Mesenchymal stem cell (in vitro differentiated cells and primary cell): ENCODE results near the gene HPSE2.
"Not testable (repeated sequence)": the region's sequence is repeated elsewhere in the genome, so short reads cannot be mapped to it uniquely, and the experiment has no call there.

Experiments
- DNase-seq: peaks from one replicate; pipeline ENCODE4 v3.0.0-alpha.2; 2013
- H2AFZ ChIP-seq: one replicate; pipeline ENCODE4 v1.6.1; 2013; ENCODE audit warnings: low read depth, mild to moderate bottlenecking, control low read depth, inconsistent platforms, low read length, moderate library complexity
- H2AK5ac ChIP-seq: 2 replicates; pipeline ENCODE4 v1.6.1; 2013; ENCODE audit warnings: low read length, moderate library complexity, mild to moderate bottlenecking, inconsistent platforms; ENCODE audit not compliant: severe bottlenecking
- H2BK120ac ChIP-seq: one replicate; pipeline ENCODE4 v1.6.1; 2013; ENCODE audit warnings: low read depth, mild to moderate bottlenecking, inconsistent platforms, low read length, moderate library complexity
- H2BK12ac ChIP-seq, 2 experiments: one replicate each; pipeline ENCODE4 v1.6.1; 2013; ENCODE audit warnings: inconsistent platforms in 2 of 2, low read length in 2 of 2, mild to moderate bottlenecking in 2 of 2, moderate library complexity in 2 of 2, control low read depth in 1 of 2
- H2BK15ac ChIP-seq: one replicate; pipeline ENCODE4 v1.6.1; 2013; ENCODE audit warnings: mild to moderate bottlenecking, low read depth, inconsistent platforms; ENCODE audit not compliant: poor library complexity, severe bottlenecking
- H2BK5ac ChIP-seq: 2 replicates; pipeline ENCODE4 v1.6.1; 2013; ENCODE audit warnings: low read depth, mild to moderate bottlenecking, low read length, control low read depth, inconsistent platforms; ENCODE audit not compliant: poor library complexity, severe bottlenecking
- H3K14ac ChIP-seq, 2 experiments: one replicate each; pipeline ENCODE4 v1.6.1; 2013; ENCODE audit warnings: inconsistent platforms in 2 of 2, low read length in 2 of 2, control low read depth in 1 of 2, mild to moderate bottlenecking in 1 of 2, moderate library complexity in 1 of 2
- H3K18ac ChIP-seq, 2 experiments: one replicate each; pipeline ENCODE4 v1.6.1; 2013; ENCODE audit warnings: inconsistent platforms in 2 of 2, low read length in 2 of 2, control low read depth in 1 of 2, low read depth in 1 of 2, mild to moderate bottlenecking in 1 of 2
- H3K23ac ChIP-seq, 2 experiments: one replicate each; pipeline ENCODE4 v1.6.1; 2013; ENCODE audit warnings: inconsistent platforms in 2 of 2, low read length in 2 of 2, mild to moderate bottlenecking in 2 of 2, moderate library complexity in 2 of 2, control low read depth in 1 of 2
- H3K27ac ChIP-seq: 2 replicates; pipeline ENCODE4 v1.5.1; 2013; ENCODE audit warnings: mild to moderate bottlenecking, moderate library complexity, low read length, control low read depth, inconsistent platforms; ENCODE audit not compliant: poor library complexity, severe bottlenecking
- H3K27me3 ChIP-seq, 2 experiments: 2 replicates each; pipeline versions ENCODE4 v1.6.1 to v1.7.0; 2013; ENCODE audit warnings: low read length in 2 of 2, mild to moderate bottlenecking in 2 of 2, moderate library complexity in 2 of 2, control low read depth in 1 of 2, inconsistent platforms in 1 of 2; ENCODE audit not compliant: control insufficient read depth in 1 of 2, insufficient read depth in 1 of 2
- H3K36me3 ChIP-seq, 2 experiments: 2 replicates each; pipeline versions ENCODE4 v1.6.1 to v1.7.0; 2013; ENCODE audit warnings: low read length in 2 of 2, control low read depth in 1 of 2, inconsistent platforms in 1 of 2, low read depth in 1 of 2, mild to moderate bottlenecking in 1 of 2; ENCODE audit not compliant: insufficient read depth in 2 of 2, control insufficient read depth in 1 of 2
- H3K4ac ChIP-seq, 2 experiments: one replicate each; pipeline ENCODE4 v1.6.1; 2013; ENCODE audit warnings: inconsistent platforms in 2 of 2, low read length in 2 of 2, mild to moderate bottlenecking in 2 of 2, moderate library complexity in 2 of 2, control low read depth in 1 of 2, low read depth in 1 of 2
- H3K4me1 ChIP-seq: 2 replicates; pipeline ENCODE4 v1.6.1; 2013; ENCODE audit warnings: low read depth, low read length, control low read depth; ENCODE audit not compliant: control insufficient read depth, insufficient read depth
- H3K4me2 ChIP-seq: 2 replicates; pipeline ENCODE4 v1.6.1; 2013; ENCODE audit warnings: low read length, mild to moderate bottlenecking, inconsistent platforms; ENCODE audit not compliant: poor library complexity, severe bottlenecking
- H3K4me3 ChIP-seq, 2 experiments: 2 replicates each; pipeline versions ENCODE4 v1.5.1 to v1.7.0; 2013; ENCODE audit warnings: low read length in 2 of 2, mild to moderate bottlenecking in 2 of 2, control low read depth in 1 of 2, low read depth in 1 of 2; ENCODE audit not compliant: insufficient read depth in 1 of 2
- H3K79me1 ChIP-seq: replicated peaks from 2 replicates; pipeline ENCODE4 v1.6.1; 2013; ENCODE audit warnings: mild to moderate bottlenecking, control low read depth, low read length, inconsistent platforms; ENCODE audit not compliant: poor library complexity, severe bottlenecking
- H3K9ac ChIP-seq: 2 replicates; pipeline ENCODE4 v1.7.0; 2013; ENCODE audit warnings: mild to moderate bottlenecking, low read length, moderate library complexity
- H3K9me3 ChIP-seq: 2 replicates; pipeline ENCODE4 v1.7.0; 2013; ENCODE audit warnings: mild to moderate bottlenecking, low read length; ENCODE audit not compliant: control insufficient read depth
- H4K8ac ChIP-seq: one replicate; pipeline ENCODE4 v1.6.1; 2013; ENCODE audit warnings: inconsistent platforms, mild to moderate bottlenecking, low read length, moderate library complexity
- H4K91ac ChIP-seq: one replicate; pipeline ENCODE4 v1.6.1; 2013; ENCODE audit warnings: mild to moderate bottlenecking, low read length, inconsistent platforms
- WGBS: methylation state at CpG from one replicate; pipeline ENCODE4 v1.1.7; 2013; ENCODE audit warnings: mixed read lengths; 5-methylcytosine and 5-hydroxymethylcytosine counted together

HPSE2 gene

DNA sequence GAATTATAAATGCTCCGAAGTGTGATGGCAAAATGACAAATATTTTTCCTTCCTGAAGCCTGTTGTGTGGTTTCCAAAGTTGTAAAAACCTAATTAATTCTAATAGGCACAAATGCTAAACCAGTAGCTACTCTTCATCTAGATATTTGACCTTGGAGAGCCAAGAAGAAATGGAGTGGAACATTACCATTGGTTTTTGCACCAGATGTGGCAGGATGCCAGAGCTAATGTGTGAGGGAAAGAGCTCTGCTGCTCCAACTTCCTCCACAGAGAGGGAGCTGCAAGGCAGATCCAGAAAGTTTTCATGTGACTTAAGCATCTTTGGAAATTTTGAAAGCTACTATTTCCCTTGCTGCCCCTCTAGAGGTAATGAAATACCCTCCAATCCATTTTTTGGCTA lies 723.8 kb downstream of the HPSE2 start:
- Histone ChIP-seq H2AK5ac (no peak overlapping the region), H3K27me3 (no peaks in the 10 kb centered on the region), H3K4me2 (no peak overlapping the region), H2BK15ac (no peak overlapping the region), H2BK5ac (no peak overlapping the region), H3K27ac (no peak overlapping the region), H3K36me3 (no peaks in the 10 kb centered on the region), H3K79me1 (no peaks in the 10 kb centered on the region), H2BK120ac (no peak overlapping the region), H3K14ac (no peak overlapping the region), H4K8ac (no peak overlapping the region), H3K4ac (peak overlapping the region in 1 of 2 experiments; percentile 38), H3K4me3 (no peak overlapping the region), H3K18ac (peak overlapping the region in 1 of 2 experiments; percentile 0), H3K9ac (no peak overlapping the region), H3K4me1 (no peaks in the 10 kb centered on the region), H4K91ac (no peak overlapping the region), H3K23ac (no peak overlapping the region), H2BK12ac (no peak overlapping the region), H2AFZ (no peak overlapping the region), H3K9me3 (no peaks in the 10 kb centered on the region)
- DNase-seq = no peak
- WGBS = 100% methylated on average over 1 of the region's 1 CpG

- no peak overlapping the region for H3K27ac ChIP-seq
- DNase-seq = peak; percentile 89
- H3K4me1 ChIP-seq = no peaks in the 10 kb centered on the region
- H3K79me1 ChIP-seq = no peaks in the 10 kb centered on the region
- H2AFZ ChIP-seq = no peak overlapping the region
- H4K8ac ChIP-seq = peak overlapping the region; percentile 93
- H3K4ac ChIP-seq = peak overlapping the region; percentile 2 to 87
- H3K36me3 ChIP-seq = no peaks in the 10 kb centered on the region
- H3K4me3 ChIP-seq = no peak overlapping the region
- H3K14ac ChIP-seq = no peak overlapping the region
- no peak overlapping the region for H3K23ac ChIP-seq
- no peak overlapping the region for H3K4me2 ChIP-seq
- no peaks in the 10 kb centered on the region for H3K9me3 ChIP-seq
- H2AK5ac ChIP-seq = no peak overlapping the region
- WGBS = 28% methylated on average over 4 of the region's 4 CpGs
- no peaks in the 10 kb centered on the region for H3K27me3 ChIP-seq
- peak overlapping the region; percentile 13 to 86 for H3K18ac ChIP-seq
- peak overlapping the region; percentile 93 for H2BK120ac ChIP-seq
- H3K9ac ChIP-seq = no peak overlapping the region
- peak overlapping the region; percentile 52 for H4K91ac ChIP-seq
- peak overlapping the region; percentile 69 for H2BK15ac ChIP-seq
- peak overlapping the region; percentile 82 to 91 for H2BK12ac ChIP-seq
- H2BK5ac ChIP-seq = no peak overlapping the region
Measured at GRCh38 chr10:98510412-98510995, 725.1 kb downstream of the HPSE2 start.

DNA sequence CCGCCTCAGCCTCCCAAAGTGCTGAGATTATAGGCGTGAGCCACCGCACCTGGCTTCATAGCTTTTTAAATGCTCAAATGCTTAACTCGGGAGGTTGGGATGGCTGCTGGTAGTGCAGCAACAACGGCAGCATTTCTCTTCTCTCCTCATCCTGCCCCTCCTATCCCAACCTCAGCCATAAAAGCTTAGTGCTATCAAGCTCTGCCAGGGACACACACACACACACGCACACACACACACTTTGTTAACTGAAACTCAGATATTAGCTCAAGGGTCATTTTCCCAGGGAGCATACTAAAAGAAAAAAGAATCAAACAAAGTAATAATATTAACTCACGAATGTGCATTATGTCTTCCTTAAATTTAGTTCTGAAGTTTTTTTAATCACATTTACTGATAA lies 725.9 kb downstream of the HPSE2 start:
- no peak overlapping the region for H2BK5ac ChIP-seq

DNA sequence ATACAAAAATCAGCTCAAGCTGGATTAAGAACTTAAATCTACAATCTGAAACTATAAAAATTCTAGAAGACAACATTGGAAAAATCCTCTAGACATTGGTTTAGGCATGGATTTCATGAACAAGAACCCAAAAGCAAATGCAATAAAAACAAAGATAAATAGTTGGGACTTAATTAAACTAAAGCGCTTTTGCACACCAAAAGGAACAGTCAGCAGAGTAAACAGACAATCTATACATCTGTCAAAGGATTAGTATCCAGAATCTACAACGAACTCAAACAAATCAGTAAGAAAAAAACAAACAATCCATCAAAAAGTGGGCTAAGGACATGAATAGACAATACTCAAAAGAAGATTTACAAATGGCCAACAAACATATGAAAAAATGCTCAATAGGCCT lies 733.1 kb downstream of the HPSE2 start:
- H3K23ac ChIP-seq, H2BK15ac ChIP-seq, H3K9me3 ChIP-seq, H2BK12ac ChIP-seq, H3K4me3 ChIP-seq, H3K18ac ChIP-seq, H3K79me1 ChIP-seq, H2BK5ac ChIP-seq, H3K27me3 ChIP-seq, H3K4me1 ChIP-seq, H4K91ac ChIP-seq, H3K4me2 ChIP-seq, H4K8ac ChIP-seq, H3K4ac ChIP-seq, H2AFZ ChIP-seq, H2BK120ac ChIP-seq, H3K27ac ChIP-seq, H3K14ac ChIP-seq, DNase-seq, H2AK5ac ChIP-seq, H3K36me3 ChIP-seq, H3K9ac ChIP-seq: not testable (repeated sequence)
- 66% methylated on average over 2 of the region's 2 CpGs for WGBS

More for the DNA sequence above, 725.9 kb downstream of the HPSE2 start:
- Histone ChIP-seq H3K9ac (no peak overlapping the region), H2AK5ac (no peak overlapping the region), H3K14ac (no peak overlapping the region), H2BK12ac (peak overlapping the region; percentile 9 to 15), H3K4me3 (no peak overlapping the region), H4K8ac (no peak overlapping the region), H2AFZ (peak overlapping the region; percentile 18), H3K27ac (no peak overlapping the region), H3K36me3 (no peaks in the 10 kb centered on the region), H3K4me1 (no peaks in the 10 kb centered on the region), H2BK120ac (no peak overlapping the region), H4K91ac (no peak overlapping the region), H3K18ac (peak overlapping the region in 1 of 2 experiments; percentile 52), H3K27me3 (no peaks in the 10 kb centered on the region), H3K79me1 (no peaks in the 10 kb centered on the region), H2BK15ac (no peak overlapping the region), H3K9me3 (no peaks in the 10 kb centered on the region), H3K4me2 (no peak overlapping the region), H3K4ac (peak overlapping the region in 1 of 2 experiments; percentile 17), H3K23ac (no peak overlapping the region)
- peak; percentile 29 for DNase-seq
- 82% methylated on average over 6 of the region's 7 CpGs for WGBS
